Right renal pelvis (tissue), 4 donors: ENCODE measurements around the gene AHI1. TPM values are rescaled to one million over a fixed set of nuclear protein-coding genes. Genes with fewer than 3 reads are reported as not detected.

Experiments
- DNase-seq, 4 donors: peaks; one replicate each; pipeline ENCODE4 v3.0.0-alpha.2; 2013; ENCODE audit warnings: low read depth in 4 of 4, low spot score in 3 of 4, missing footprints in 1 of 4
- polyA plus RNA-seq, 4 donors: library from polyadenylated mRNA; unstranded; fragments of 120-200 nt; gene quantifications; one replicate each; pipeline ENCODE4 v1.2.1, GENCODE V29; 2013; ENCODE audit not compliant: insufficient read length in 4 of 4

The AHI1 gene
- polyA plus RNA-seq, result 10 to 100 TPM; 47.5 to 70.1 (median 58.9) TPM

GRCh38 chr6:135497412-135498184 lies at the start of gene AHI1:
AHI1 (minus strand) TSS chr6:135497740; CDS start chr6:135492237, 5,503 bp downstream.
- DNase-seq, result peak; percentile 76 to 91 (median 80)

GRCh38 chr6:135546680-135547418 lies 49.3 kb upstream of the AHI1 start:
- DNase-seq, result no peak

GRCh38 chr6:135546206-135546605 lies 48.7 kb upstream of the AHI1 start:
- DNase-seq, result no peak

- DNase-seq, result no peak
Measured at GRCh38 chr6:135540207-135540840, 42.8 kb upstream of the AHI1 start.

- DNase-seq, result no peak
Measured at GRCh38 chr6:135537741-135538301, 40.3 kb upstream of the AHI1 start.

- DNase-seq, result peak; percentile 30 to 47 (median 38)
Measured at GRCh38 chr6:135535989-135536414, 38.5 kb upstream of the AHI1 start.

GRCh38 chr6:135534773-135535380 lies 37.3 kb upstream of the AHI1 start:
- DNase-seq, result no peak

GRCh38 chr6:135532559-135532958 lies 35.0 kb upstream of the AHI1 start:
- no peak for DNase-seq

GRCh38 chr6:135531954-135532490 lies 34.5 kb upstream of the AHI1 start:
- DNase-seq, result no peak

- no peak for DNase-seq
Measured at GRCh38 chr6:135530113-135530512, 32.6 kb upstream of the AHI1 start.

- no peak for DNase-seq
Measured at GRCh38 chr6:135527960-135528249, 30.4 kb upstream of the AHI1 start.

- DNase-seq, result no peak
Measured at GRCh38 chr6:135527116-135527959, 29.8 kb upstream of the AHI1 start.

GRCh38 chr6:135525594-135525993 lies 28.1 kb upstream of the AHI1 start:
- DNase-seq, result no peak

GRCh38 chr6:135522965-135523692 lies 25.6 kb upstream of the AHI1 start:
- DNase-seq, result no peak

- no peak for DNase-seq
Measured at GRCh38 chr6:135521431-135521830, 23.9 kb upstream of the AHI1 start.

GRCh38 chr6:135520781-135521180 lies 23.2 kb upstream of the AHI1 start:
- no peak for DNase-seq

GRCh38 chr6:135519348-135519747 lies 21.8 kb upstream of the AHI1 start:
- DNase-seq, result no peak

GRCh38 chr6:135517527-135517926 lies 20.0 kb upstream of the AHI1 start:
- no peak for DNase-seq

GRCh38 chr6:135514706-135515105 lies 17.2 kb upstream of the AHI1 start:
- no peak for DNase-seq
